Activated CD4-positive, alpha-beta T cell treated with anti-CD3 and anti-CD28 coated beads, Interleukin-2, Interleukin-4, amounts not matched to agents 100 ng/mL and 50 ng/mL, durations not matched to agents 16 hours and 8 hours (primary cell): ENCODE data around the gene DLG3.
"Not testable (repeated sequence)": the region's sequence is repeated elsewhere in the genome, so short reads cannot be mapped to it uniquely, and the experiment has no call there.

Source experiments
- DNase-seq: peaks from one replicate; pipeline ENCODE4 v3.0.0-alpha.2; 2020; ENCODE audit warnings: low spot score

Gene DLG3

GRCh38 chrX:70444326-70444945 lies at the start of gene DLG3:
Gene DLG3 (plus strand): TSS chrX:70444835. CDS start chrX:70445202, 367 bp downstream.
- DNase-seq, result no peak

GRCh38 chrX:70398899-70399298 lies 45.7 kb upstream of the DLG3 start:
- peak; percentile 6 for DNase-seq

GRCh38 chrX:70400181-70400580 lies 44.5 kb upstream of the DLG3 start:
- not testable (repeated sequence) for DNase-seq

GRCh38 chrX:70402721-70403120 lies 41.9 kb upstream of the DLG3 start:
- DNase-seq, result no peak

- no peak for DNase-seq
Measured at GRCh38 chrX:70405003-70405402, 39.6 kb upstream of the DLG3 start.

- no peak for DNase-seq
Measured at GRCh38 chrX:70410921-70411320, 33.7 kb upstream of the DLG3 start.

GRCh38 chrX:70411475-70411874 lies 33.2 kb upstream of the DLG3 start:
- DNase-seq, result no peak

GRCh38 chrX:70421618-70422017 lies 23.0 kb upstream of the DLG3 start:
- DNase-seq, result no peak

GRCh38 chrX:70422851-70423341 lies 21.7 kb upstream of the DLG3 start, which contains the start of gene GDPD2:
Gene GDPD2 (plus strand): TSS chrX:70423314. CDS start chrX:70424985, 1,671 bp downstream.
- DNase-seq, result no peak

- DNase-seq, result no peak
Measured at GRCh38 chrX:70423936-70424675, 20.5 kb upstream of the DLG3 start.

- DNase-seq, result no peak
Measured at GRCh38 chrX:70424801-70425200, 19.8 kb upstream of the DLG3 start.

GRCh38 chrX:70426286-70427278 lies 18.1 kb upstream of the DLG3 start:
- no peak for DNase-seq

- DNase-seq, result no peak
Measured at GRCh38 chrX:70427365-70427764, 17.3 kb upstream of the DLG3 start.

GRCh38 chrX:70429759-70430158 lies 14.9 kb upstream of the DLG3 start:
- no peak for DNase-seq

GRCh38 chrX:70432936-70433847 lies 11.4 kb upstream of the DLG3 start:
- DNase-seq, result no peak

GRCh38 chrX:70433848-70434351 lies 10.7 kb upstream of the DLG3 start:
- DNase-seq, result peak; percentile 65

GRCh38 chrX:70434352-70434866 lies 10.2 kb upstream of the DLG3 start:
- DNase-seq, result peak; percentile 69

GRCh38 chrX:70434914-70435586 lies 9.6 kb upstream of the DLG3 start:
- DNase-seq, result no peak

GRCh38 chrX:70436343-70436742 lies 8.3 kb upstream of the DLG3 start:
- no peak for DNase-seq

GRCh38 chrX:70437011-70437410 lies 7.6 kb upstream of the DLG3 start:
- no peak for DNase-seq
